GM12878 (cell line): Measurements from ENCODE around the gene CCL3. TPM values are rescaled to one million over a fixed set of nuclear protein-coding genes. Genes with fewer than 3 reads are reported as not detected.
A peak's percentile ranks its signal among the peaks of the same experiment; 100 is the strongest.

Source experiments
- ATAC-seq: fragments of 200-7000 bp; cut with Tn5 transposase; 3 replicates; pipeline ENCODE4 v1.9.1; 2020; ENCODE audit warnings: mild to moderate bottlenecking, moderate library complexity
- BruUV-seq: library from RNA; stranded (reverse); fragments of 400-500 nt; replicated peaks from 2 replicates; lab custom pipeline; 2021; lab: Mats Ljungman, UMichigan
- CTCF ChIA-PET: fragments of 300-600 bp; sonication (Branson Sonifier 250); formaldehyde crosslinking; extraction: SDS; loops from one replicate; lab custom pipeline; 2021; ENCODE audit warnings: inconsistent platforms; lab: Yijun Ruan, JAX
- POLR2A ChIA-PET: fragments of 350-600 bp; formaldehyde crosslinking; extraction: SDS; loops from one replicate; lab custom pipeline; 2021; ENCODE audit warnings: inconsistent platforms; lab: Charles Lee
- RAD21 ChIA-PET: fragments of 300-600 bp; sonication (Branson Sonifier 250); formaldehyde crosslinking; loops from one replicate; lab custom pipeline; 2023; ENCODE audit warnings: antibody characterized with exemption; ENCODE audit not compliant: unreplicated experiment; lab: Charles Lee
- SMC1A ChIA-PET: fragments of 300-600 bp; sonication (Branson Sonifier 250); formaldehyde crosslinking; loops from one replicate; lab custom pipeline; 2023; ENCODE audit not compliant: unreplicated experiment, uncharacterized antibody; lab: Charles Lee
- DNase-seq: peaks from one replicate; pipeline ENCODE4 v3.0.0-alpha.2; 2011; ENCODE audit warnings: low read depth, low spot score
- FAIRE-seq: peaks from 3 replicates; lab custom pipeline; 2011; peaks lifted over from hg19 to GRCh38; lab: Jason Lieb, UNC
- H2AFZ ChIP-seq: 2 replicates; pipeline ENCODE4 v1.6.0; 2011; ENCODE audit warnings: low read depth, low read length, control low read depth; ENCODE audit not compliant: control insufficient read depth
- H3K27ac ChIP-seq: 2 replicates; pipeline ENCODE4 v1.5.1; 2011; ENCODE audit warnings: control low read depth; ENCODE audit not compliant: control insufficient read depth, insufficient read depth
- H3K27me3 ChIP-seq, 2 experiments: replicated peaks in 1 of 2; 2 replicates each; pipeline versions ENCODE4 v1.6.0 to v1.6.1; 2011; ENCODE audit warnings: low read length in 1 of 2; ENCODE audit not compliant: control insufficient read depth in 2 of 2, insufficient read depth in 2 of 2
- H3K36me3 ChIP-seq, 2 experiments: 2 replicates each; pipeline ENCODE4 v1.5.1; 2011; ENCODE audit warnings: low read length in 1 of 2; ENCODE audit not compliant: control insufficient read depth in 2 of 2, insufficient read depth in 2 of 2
- H3K4me1 ChIP-seq: 2 replicates; pipeline ENCODE4 v1.6.1; 2011; ENCODE audit warnings: mild to moderate bottlenecking, low read length, moderate library complexity, mixed read lengths; ENCODE audit not compliant: control insufficient read depth, insufficient read depth
- H3K4me2 ChIP-seq: 2 replicates; pipeline ENCODE4 v1.6.0; 2011; ENCODE audit warnings: control low read depth; ENCODE audit not compliant: control insufficient read depth, insufficient read depth
- H3K4me3 ChIP-seq: fragments of 200-600 bp; sonication (generic); 2 replicates; pipeline ENCODE4 v1.5.1; 2016
- H3K79me2 ChIP-seq: 2 replicates; pipeline ENCODE4 v1.6.0; 2011; ENCODE audit warnings: low read length; ENCODE audit not compliant: control insufficient read depth, insufficient read depth
- H3K9ac ChIP-seq: 2 replicates; pipeline ENCODE4 v1.8.0; 2011; ENCODE audit warnings: low read length, control low read depth, mixed read lengths; ENCODE audit not compliant: control insufficient read depth, insufficient read depth
- H3K9me3 ChIP-seq: replicated peaks from 3 replicates; pipeline ENCODE4 v1.5.1; 2011; ENCODE audit warnings: mild to moderate bottlenecking, low read length; ENCODE audit not compliant: control insufficient read depth, insufficient read depth
- H4K20me1 ChIP-seq: 2 replicates; pipeline ENCODE4 v1.6.0; 2011; ENCODE audit not compliant: control insufficient read depth, insufficient read depth
- RELB ChIP-seq: fragments of 450-650 bp; IDR thresholded peaks from 2 replicates; pipeline ENCODE4 v1.6.1; 2017; ENCODE audit warnings: low read depth, mild to moderate bottlenecking, moderate library complexity
- SREBF2 ChIP-seq: IDR thresholded peaks from 2 replicates; pipeline ENCODE4 v1.6.1; 2012; ENCODE audit warnings: mild to moderate bottlenecking, low read length
- WGBS: methylation state at CpG from one replicate; pipeline ENCODE4 v1.1.6; 2016; ENCODE audit warnings: low lambda C conversion rate; ENCODE audit not compliant: insufficient replicate concordance, insufficient coverage; ENCODE audit errors: missing lambda C conversion rate; 5-methylcytosine and 5-hydroxymethylcytosine counted together
- in situ Hi-C: fragments of 300-500 bp; cut with MboI; formaldehyde crosslinking; loops from 9 replicates; pipeline ENCODE4 v1.14.3; 2018; ENCODE audit warnings: mixed read lengths
- intact Hi-C: fragments of 100-400 bp; cut with micrococcal nuclease; formaldehyde crosslinking; loops from one replicate; pipeline ENCODE4 v1.14.2; 2022; ENCODE audit not compliant: unreplicated experiment
- polyA plus RNA-seq, 11 experiments: library from polyadenylated mRNA; depleted of rRNA in 4 of 11; unstranded in 6 of 11; stranded (reverse) in 5 of 11; fragments of >200 nt; fragmentation: Nextera tagmentation in 4 of 11; fragmentation: Illumina TruSeq in 1 of 11; extraction: Ambion mirVana in 4 of 11; extraction: Trizol in 1 of 11; gene quantifications; 1 replicate in 1 of 11; 2 replicates in 10 of 11; pipeline versions ENCODE4 v1.2.1 to v1.2.3, GENCODE V29; 2011 to 2016; ENCODE audit warnings: inconsistent platforms in 2 of 11, missing spikeins in 2 of 11, low read depth in 1 of 11
- total RNA-seq, 4 experiments: library from RNA; depleted of rRNA in 3 of 4; stranded (reverse); fragments of >200 nt in 3 of 4; fragmentation: Illumina TruSeq in 1 of 4; extraction: Trizol in 1 of 4; gene quantifications; 2 replicates each; pipeline versions ENCODE4 v1.2.1 to v1.2.3, GENCODE V29; 2013 to 2021

CCL3 gene
- total and polyA plus RNA-seq, 10 of the 15 experiments (the other 5 are each of a cell fraction or from before 2014, with no cell fraction given) = 96.5 to 1,488 (median 199) TPM

GRCh38 chr17:36124879-36125824, 35.2 kb upstream of the CCL3 start:
- FAIRE-seq = no peak
- CTCF ChIA-PET = interaction anchor here (0.7 to 1.3 kb wide), 2 partner anchors 7 to 18 kb away, joined by 3 read pairs; no protein-coding TSS in a partner anchor
- intact Hi-C loops = no loop called here

More at GRCh38 chr17:36124879-36125824, 35.2 kb upstream of the CCL3 start:
- H3K27me3 ChIP-seq = no peaks in the 10 kb centered on the region
- H3K9me3 ChIP-seq = peaks cover 18% of the 10 kb centered on the region
- RAD21 ChIA-PET = no interaction called here
- SMC1A ChIA-PET = interaction anchor here (1.2 to 9.0 kb wide), 4 partner anchors 7 to 156 kb away, joined by 3 to 128 read pairs (median 4); no protein-coding TSS in a partner anchor
- H3K4me1 ChIP-seq = peaks cover 18% of the 10 kb centered on the region
- no peak for DNase-seq
- TF ChIP-seq SREBF2 (no peak), RELB (peak; percentile 48; the same call in 1 of the 2 replicates)
- H3K9ac ChIP-seq = no peak overlapping the region
- no peaks in the 10 kb centered on the region for H3K79me2 ChIP-seq
- H3K36me3 ChIP-seq = no peaks in the 10 kb centered on the region
- H2AFZ ChIP-seq = no peak overlapping the region
- no peaks in the 10 kb centered on the region for H4K20me1 ChIP-seq
- no peak overlapping the region for H3K4me3 ChIP-seq
- in situ Hi-C loops = loop anchor here (25.0 kb wide), 1 partner anchor 362 kb away; the partner anchor contains the start of gene ZNHIT3
- no peak overlapping the region for H3K27ac ChIP-seq
- BruUV-seq = no TSS peak
- POLR2A ChIA-PET = no interaction called here
- no peak for ATAC-seq
- 71% methylated on average over 9 of the region's 9 CpGs for WGBS
- H3K4me2 ChIP-seq = no peak overlapping the region
